NCI-H748 treated with DMSO at 0.1 percent for 48 hours (cell line): ENCODE data around the gene STPG3.
"Not testable (repeated sequence)": the region's sequence is repeated elsewhere in the genome, so short reads cannot be mapped to it uniquely, and the experiment has no call there.

Experiments used
- DNase-seq: peaks from one replicate; lab custom pipeline; 2025; lab: John Stamatoyannopoulos, UW

Gene STPG3

GRCh38 chr9:137245450-137246421, 5.3 kb upstream of the STPG3 start:
- DNase-seq, result no peak

- no peak for DNase-seq
Measured at GRCh38 chr9:137247135-137247915, 3.8 kb upstream of the STPG3 start.

- DNase-seq, result no peak
Measured at GRCh38 chr9:137247916-137248175, 3.2 kb upstream of the STPG3 start.

GRCh38 chr9:137250329-137251193, 525 bp upstream of the STPG3 start:
- no peak for DNase-seq

GRCh38 chr9:137251490-137252268, 593 bp downstream of the STPG3 start:
- DNase-seq, result no peak

GRCh38 chr9:137252555-137253506, 1.7 kb downstream of the STPG3 start:
- no peak for DNase-seq

- no peak for DNase-seq
Measured at GRCh38 chr9:137253717-137254623, 2.9 kb downstream of the STPG3 start.

GRCh38 chr9:137254624-137255447, 3.8 kb downstream of the STPG3 start, which contains the start of gene NELFB:
NELFB (plus strand) TSS chr9:137255327.
- DNase-seq, result peak; percentile 77

GRCh38 chr9:137255448-137256114, 4.5 kb downstream of the STPG3 start:
- DNase-seq, result no peak

GRCh38 chr9:137256362-137256761, 5.3 kb downstream of the STPG3 start:
- no peak for DNase-seq

GRCh38 chr9:137256856-137257255, 5.8 kb downstream of the STPG3 start:
- no peak for DNase-seq

GRCh38 chr9:137262173-137262908, 11.3 kb downstream of the STPG3 start:
- DNase-seq, result not testable (repeated sequence)

- DNase-seq, result no peak
Measured at GRCh38 chr9:137262909-137263285, 11.8 kb downstream of the STPG3 start.

GRCh38 chr9:137263506-137263905, 12.4 kb downstream of the STPG3 start:
- no peak for DNase-seq

- no peak for DNase-seq
Measured at GRCh38 chr9:137264067-137264466, 13.0 kb downstream of the STPG3 start.

- no peak for DNase-seq
Measured at GRCh38 chr9:137265496-137266161, 14.5 kb downstream of the STPG3 start.

- DNase-seq, result no peak
Measured at GRCh38 chr9:137266162-137266527, 15.1 kb downstream of the STPG3 start.
